Measurements from ENCODE around the gene TTC28. TPM values are rescaled to one million over a fixed set of nuclear protein-coding genes. Genes with fewer than 3 reads are reported as not detected.
"Not testable (repeated sequence)": the region's sequence is repeated elsewhere in the genome, so short reads cannot be mapped to it uniquely, and the experiment has no call there.

The TTC28 gene
- total RNA-seq, 1 experiment from 2014 or later = not detected

- intact Hi-C loops (cut with micrococcal nuclease) = no loop called here
- CTCF ChIA-PET = no interaction called here
- no peak overlapping the region for H3K27ac Mint-ChIP-seq (ENCODE audit: low read depth, unreplicated experiment)
Measured at GRCh38 chr22:28091486-28091885, 588.2 kb downstream of the TTC28 start.

GRCh38 chr22:28089541-28089940 lies 590.1 kb downstream of the TTC28 start:
- DNase-seq (ENCODE audit: unreplicated experiment); BruUV-seq (replicated peaks); H3K27ac Mint-ChIP-seq (ENCODE audit: low read depth, unreplicated experiment); H3K36me3 Mint-ChIP-seq (ENCODE audit: insufficient read depth, unreplicated experiment); POLR2A ChIA-PET; intact Hi-C loops (cut with micrococcal nuclease); H3K4me3 Mint-ChIP-seq (ENCODE audit: unreplicated experiment); H3K9me3 Mint-ChIP-seq (ENCODE audit: unreplicated experiment); H3K4me1 Mint-ChIP-seq (ENCODE audit: insufficient read depth, unreplicated experiment): not testable (repeated sequence)
- peaks cover 33% of the 10 kb centered on the region for H3K27me3 Mint-ChIP-seq (ENCODE audit: insufficient read depth, unreplicated experiment)
- CTCF ChIA-PET = interaction anchor here (0.6 kb wide), 1 partner anchor 60 kb away, joined by 3 read pairs; no protein-coding TSS in a partner anchor

More at GRCh38 chr22:28091486-28091885, 588.2 kb downstream of the TTC28 start:
- Mint-ChIP-seq H3K36me3 (ENCODE audit: insufficient read depth, unreplicated experiment) (no peaks in the 10 kb centered on the region), H3K27me3 (ENCODE audit: insufficient read depth, unreplicated experiment) (peaks cover 26% of the 10 kb centered on the region), H3K4me3 (ENCODE audit: unreplicated experiment) (no peak overlapping the region), H3K9me3 (ENCODE audit: unreplicated experiment) (no peaks in the 10 kb centered on the region), H3K4me1 (ENCODE audit: insufficient read depth, unreplicated experiment) (no peaks in the 10 kb centered on the region)
- no peak for TF ChIP-seq CTCF (IDR thresholded peaks at IDR 0.05; ENCODE audit: unreplicated experiment)
- BruUV-seq (replicated peaks) = no TSS peak
- POLR2A ChIA-PET = no interaction called here
- DNase-seq (ENCODE audit: unreplicated experiment) = no peak

- Mint-ChIP-seq H3K9me3 (ENCODE audit: unreplicated experiment) (no peaks in the 10 kb centered on the region), H3K4me1 (ENCODE audit: insufficient read depth, unreplicated experiment) (no peaks in the 10 kb centered on the region), H3K27ac (ENCODE audit: low read depth, unreplicated experiment) (no peak overlapping the region), H3K4me3 (ENCODE audit: unreplicated experiment) (no peak overlapping the region), H3K27me3 (ENCODE audit: insufficient read depth, unreplicated experiment) (peaks cover 67% of the 10 kb centered on the region), H3K36me3 (ENCODE audit: insufficient read depth, unreplicated experiment) (no peaks in the 10 kb centered on the region)
- ChIA-PET CTCF (interaction anchor here (0.9 kb wide), 1 partner anchor 13 kb away, joined by 3 read pairs; no protein-coding TSS in a partner anchor), POLR2A (interaction anchor here (1.0 kb wide), 1 partner anchor 22 kb away, joined by 6 read pairs; no protein-coding TSS in a partner anchor)
- BruUV-seq (replicated peaks) = no TSS peak
- intact Hi-C loops (cut with micrococcal nuclease) = no loop called here
- no peak for DNase-seq (ENCODE audit: unreplicated experiment)
- TF ChIP-seq CTCF (IDR thresholded peaks at IDR 0.05; ENCODE audit: unreplicated experiment) = no peak
Measured at GRCh38 chr22:28077166-28077565, 602.5 kb downstream of the TTC28 start.

GRCh38 chr22:28075358-28075981 lies 604.2 kb downstream of the TTC28 start:
- H3K27ac Mint-ChIP-seq (ENCODE audit: low read depth, unreplicated experiment) = no peak overlapping the region
- no peak overlapping the region for H3K4me3 Mint-ChIP-seq (ENCODE audit: unreplicated experiment)
- H3K4me1 Mint-ChIP-seq (ENCODE audit: insufficient read depth, unreplicated experiment) = no peaks in the 10 kb centered on the region
- H3K27me3 Mint-ChIP-seq (ENCODE audit: insufficient read depth, unreplicated experiment) = peaks cover 62% of the 10 kb centered on the region
- POLR2A ChIA-PET = interaction anchor here (0.7 kb wide), 1 partner anchor 36 kb away, joined by 5 read pairs; no protein-coding TSS in a partner anchor
- BruUV-seq (replicated peaks) = no TSS peak
- H3K36me3 Mint-ChIP-seq (ENCODE audit: insufficient read depth, unreplicated experiment) = no peaks in the 10 kb centered on the region
- CTCF ChIA-PET = interaction anchor here (1.2 to 2.1 kb wide), 2 partner anchors 24 to 69 kb away, joined by 3 to 6 read pairs; no protein-coding TSS in a partner anchor
- intact Hi-C loops (cut with micrococcal nuclease) = no loop called here
- H3K9me3 Mint-ChIP-seq (ENCODE audit: unreplicated experiment) = no peaks in the 10 kb centered on the region
- TF ChIP-seq CTCF (IDR thresholded peaks at IDR 0.05; ENCODE audit: unreplicated experiment) = no peak
- DNase-seq (ENCODE audit: unreplicated experiment) = peak; percentile 53
